H9 (cell line): ENCODE results near the gene INTS15. TPM values are rescaled to one million over a fixed set of nuclear protein-coding genes. Genes with fewer than 3 reads are reported as not detected.
A peak's percentile ranks its signal among the peaks of the same experiment; 100 is the strongest.

ENCODE experiments used
- DNase-seq: peaks from one replicate; pipeline ENCODE4 v3.0.0-alpha.2; 2017
- H2AFZ ChIP-seq: one replicate; pipeline ENCODE4 v1.6.1; 2013; ENCODE audit warnings: mild to moderate bottlenecking, low read length, control low read depth, moderate library complexity
- H2AK5ac ChIP-seq: 2 replicates; pipeline ENCODE4 v1.6.1; 2013; ENCODE audit warnings: low read length, control low read depth, mixed read lengths; ENCODE audit not compliant: insufficient read length
- H2BK120ac ChIP-seq: one replicate; pipeline ENCODE4 v1.6.1; 2013; ENCODE audit warnings: low read depth, mild to moderate bottlenecking, low read length, control low read depth, inconsistent platforms; ENCODE audit not compliant: poor library complexity, severe bottlenecking
- H2BK12ac ChIP-seq: 2 replicates; pipeline ENCODE4 v1.6.1; 2013; ENCODE audit warnings: low read length, control low read depth, mixed read lengths, low read depth; ENCODE audit not compliant: insufficient read length
- H2BK15ac ChIP-seq: 2 replicates; pipeline ENCODE4 v1.6.1; 2013; ENCODE audit warnings: low read depth, low read length, control low read depth
- H2BK20ac ChIP-seq: one replicate; pipeline ENCODE4 v1.6.1; 2013; ENCODE audit warnings: low read depth, mild to moderate bottlenecking, low read length, control low read depth, inconsistent platforms; ENCODE audit not compliant: poor library complexity, severe bottlenecking
- H2BK5ac ChIP-seq: 2 replicates; pipeline ENCODE4 v1.6.1; 2013; ENCODE audit warnings: low read length, control low read depth, mixed read lengths; ENCODE audit not compliant: insufficient read length
- H3K14ac ChIP-seq: 2 replicates; pipeline ENCODE4 v1.6.1; 2013; ENCODE audit warnings: low read length, control low read depth; ENCODE audit not compliant: insufficient read depth
- H3K18ac ChIP-seq: 2 replicates; pipeline ENCODE4 v1.6.1; 2013; ENCODE audit warnings: low read depth, mild to moderate bottlenecking, mixed read lengths, low read length, control low read depth; ENCODE audit not compliant: insufficient read length
- H3K23ac ChIP-seq: 2 replicates; pipeline ENCODE4 v1.6.1; 2013; ENCODE audit warnings: low read length, control low read depth, mixed read lengths, low read depth; ENCODE audit not compliant: insufficient read length
- H3K23me2 ChIP-seq: 2 replicates; pipeline ENCODE4 v1.6.1; 2013; ENCODE audit warnings: low read depth, mild to moderate bottlenecking, mixed read lengths, low read length, control low read depth; ENCODE audit not compliant: insufficient read length, poor library complexity, severe bottlenecking
- H3K27ac ChIP-seq: 2 replicates; pipeline ENCODE4 v1.5.1; 2013; ENCODE audit warnings: low read length, control low read depth, mixed read lengths, low read depth; ENCODE audit not compliant: insufficient read length
- H3K27me3 ChIP-seq: 2 replicates; pipeline ENCODE4 v1.6.1; 2013; ENCODE audit warnings: low read length, control low read depth, inconsistent platforms; ENCODE audit not compliant: insufficient read depth
- H3K4ac ChIP-seq: 2 replicates; pipeline ENCODE4 v1.6.1; 2013; ENCODE audit warnings: low read depth, mild to moderate bottlenecking, control low read depth, inconsistent platforms, low read length, moderate library complexity
- H3K4me1 ChIP-seq: 2 replicates; pipeline ENCODE4 v1.6.1; 2013; ENCODE audit warnings: low read length, control low read depth, inconsistent platforms; ENCODE audit not compliant: insufficient read depth
- H3K4me2 ChIP-seq: 2 replicates; pipeline ENCODE4 v1.6.1; 2013; ENCODE audit warnings: low read length, control low read depth, mixed read lengths; ENCODE audit not compliant: insufficient read length, insufficient read depth
- H3K56ac ChIP-seq: 2 replicates; pipeline ENCODE4 v1.6.1; 2013; ENCODE audit warnings: low read depth, mild to moderate bottlenecking, mixed read lengths, low read length, control low read depth; ENCODE audit not compliant: insufficient read length
- H3K79me1 ChIP-seq: 2 replicates; pipeline ENCODE4 v1.6.1; 2013; ENCODE audit warnings: low read depth, mild to moderate bottlenecking, moderate library complexity, low read length, control low read depth, inconsistent platforms; ENCODE audit not compliant: insufficient read depth, poor library complexity, severe bottlenecking
- H3K79me2 ChIP-seq: 2 replicates; pipeline ENCODE4 v1.6.1; 2013; ENCODE audit warnings: low read length, control low read depth, inconsistent platforms; ENCODE audit not compliant: insufficient read depth
- H3K9ac ChIP-seq: 2 replicates; pipeline ENCODE4 v1.6.1; 2013; ENCODE audit warnings: low read length, control low read depth, mixed read lengths; ENCODE audit not compliant: insufficient read length; ENCODE audit errors: extremely low read depth
- H3K9me3 ChIP-seq: one replicate; pipeline ENCODE4 v1.6.1; 2013; ENCODE audit warnings: low read depth, low read length, inconsistent platforms; ENCODE audit not compliant: control insufficient read depth
- H3T11ph ChIP-seq: one replicate; pipeline ENCODE4 v1.6.1; 2013; ENCODE audit warnings: mild to moderate bottlenecking, low read length, control low read depth, inconsistent platforms
- H4K20me1 ChIP-seq: one replicate; pipeline ENCODE4 v1.6.1; 2013; ENCODE audit not compliant: control insufficient read depth, insufficient read length, insufficient read depth
- H4K5ac ChIP-seq: 2 replicates; pipeline ENCODE4 v1.6.1; 2013; ENCODE audit warnings: low read depth, mild to moderate bottlenecking, mixed read lengths, low read length, control low read depth; ENCODE audit not compliant: insufficient read length
- H4K8ac ChIP-seq: replicated peaks from 2 replicates; pipeline ENCODE4 v1.6.1; 2013; ENCODE audit warnings: low read length, control low read depth, mixed read lengths, low read depth; ENCODE audit not compliant: insufficient read length
- H4K91ac ChIP-seq: 2 replicates; pipeline ENCODE4 v1.6.1; 2013; ENCODE audit warnings: low read depth, mild to moderate bottlenecking, moderate library complexity, mixed read lengths, low read length, control low read depth; ENCODE audit not compliant: insufficient read length
- H3K27ac Mint-ChIP-seq, 3 experiments: 2 replicates in 2 of 3; 3 replicates in 1 of 3; pipeline ENCODE4 v1.8.0; 2020 to 2021; ENCODE audit warnings: mixed read lengths in 3 of 3, mild to moderate bottlenecking in 1 of 3, moderate library complexity in 1 of 3
- H3K27me3 Mint-ChIP-seq: 2 replicates; pipeline ENCODE4 v1.8.0; 2021; ENCODE audit warnings: low read depth, mild to moderate bottlenecking, moderate library complexity, mixed read lengths
- H3K36me3 Mint-ChIP-seq, 3 experiments: 2 replicates in 2 of 3; 3 replicates in 1 of 3; pipeline ENCODE4 v1.8.0; 2020 to 2021; ENCODE audit warnings: low read depth in 3 of 3, mixed read lengths in 3 of 3; ENCODE audit not compliant: insufficient read depth in 1 of 3
- H3K4me1 Mint-ChIP-seq, 2 experiments: 2 replicates each; pipeline ENCODE4 v1.8.0; 2020; ENCODE audit warnings: mixed read lengths in 2 of 2
- H3K4me3 Mint-ChIP-seq, 2 experiments: 2 replicates in 1 of 2; 3 replicates in 1 of 2; pipeline ENCODE4 v1.8.0; 2020 to 2021; ENCODE audit warnings: mild to moderate bottlenecking in 2 of 2, mixed read lengths in 2 of 2, moderate library complexity in 1 of 2
- H3K9me3 Mint-ChIP-seq, 2 experiments: 2 replicates in 1 of 2; 3 replicates in 1 of 2; pipeline ENCODE4 v1.8.0; 2020; ENCODE audit warnings: mild to moderate bottlenecking in 2 of 2, mixed read lengths in 2 of 2, moderate library complexity in 1 of 2
- CTCF ChIP-seq: fragments of 200-600 bp; sonication (generic); conservative IDR thresholded peaks from 3 replicates; pipeline ENCODE4 v1.8.0; 2021; ENCODE audit warnings: antibody characterized with exemption, mild to moderate bottlenecking
- WGBS: extraction: QIAGEN DNeasy Blood & Tissue Kit; methylation state at CpG from one replicate; pipeline ENCODE4 v1.1.7; 2013; ENCODE audit warnings: missing lambda C conversion rate, low lambda C conversion rate, mixed read lengths; ENCODE audit not compliant: insufficient read length; ENCODE audit errors: extremely low coverage; 5-methylcytosine and 5-hydroxymethylcytosine counted together
- total RNA-seq: library from RNA; stranded (reverse); gene quantifications from 2 replicates; pipeline ENCODE4 v1.2.1, GENCODE V29; 2021

INTS15 gene
- total RNA-seq, 1 experiment from 2014 or later: 42.9 TPM

DNA sequence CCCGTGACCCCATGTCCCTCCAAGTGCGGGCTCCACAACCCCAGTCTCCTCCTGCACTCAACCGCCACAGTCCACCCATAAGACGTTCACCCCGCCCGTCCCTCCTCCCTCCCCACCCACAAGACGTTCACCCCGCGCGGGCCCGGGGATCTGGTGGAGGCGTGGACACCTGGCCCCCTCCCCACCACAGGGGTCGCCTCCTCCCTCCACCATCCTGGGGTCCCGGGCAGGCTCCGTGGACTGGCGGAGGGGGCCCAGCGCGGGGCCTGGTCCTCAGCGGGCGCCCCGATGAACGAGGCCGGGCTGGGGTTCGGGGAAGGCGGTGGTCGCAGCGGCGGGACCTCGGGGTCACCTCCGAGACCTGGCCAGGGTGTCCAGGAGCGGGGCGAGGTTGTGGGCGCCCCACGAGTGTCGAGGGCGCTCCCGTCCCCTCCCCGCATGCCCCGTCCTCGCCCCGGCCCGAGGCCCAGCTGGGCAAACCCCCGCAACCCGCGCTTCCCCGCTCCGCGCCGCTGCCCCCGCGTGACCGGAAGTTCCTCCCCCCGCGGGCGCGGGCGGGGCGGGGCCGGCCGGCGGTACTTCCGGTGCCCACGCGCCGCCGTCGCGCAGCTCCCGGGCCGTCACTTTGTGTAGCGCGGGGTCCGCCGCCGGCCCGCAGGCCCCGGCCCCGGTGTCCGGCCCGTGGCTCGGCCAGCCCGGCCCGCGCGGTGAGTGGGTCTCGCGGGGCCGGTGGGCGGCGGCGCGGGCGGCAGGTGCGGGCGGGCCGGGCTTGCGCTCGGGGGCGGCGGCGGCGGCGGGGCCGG lies 47.1 kb downstream of the INTS15 start, which contains the start of gene ZNF316:
Gene ZNF316 (plus strand): TSS at position 578 of the 803 bp plus-strand sequence. CDS start 5,092 bp downstream, outside the sequence.
- Mint-ChIP-seq H3K4me3 (peak within 1 kb of the TSS; percentile 74 to 85), H3K4me1 (peaks cover 18 to 20% of the 10 kb centered on the region in 2 experiments), H3K36me3 (peaks cover 4 to 18% (median 7%) of the 10 kb centered on the region in 3 experiments; a peak in 5 of 7 replicates), H3K9me3 (no peaks in the 10 kb centered on the region; a peak in 1 of 5 replicates), H3K27ac (peak within 1 kb of the TSS in 1 of 3 experiments; percentile 68; a peak in 1 of 7 replicates), H3K27me3 (no peaks in the 10 kb centered on the region)
- no peak within 1 kb of the TSS for H2BK5ac ChIP-seq
- H4K91ac ChIP-seq: no peak within 1 kb of the TSS
- H3T11ph ChIP-seq: no peak within 1 kb of the TSS
- no peak within 1 kb of the TSS for H3K18ac ChIP-seq
- no peak within 1 kb of the TSS for H3K4ac ChIP-seq
- H3K79me1 ChIP-seq: no peaks in the 10 kb centered on the region
- no peak within 1 kb of the TSS for H2BK15ac ChIP-seq
- no peak within 1 kb of the TSS for H4K8ac ChIP-seq
- peaks cover 10% of the 10 kb centered on the region for H3K23me2 ChIP-seq
- H2AK5ac ChIP-seq: no peak within 1 kb of the TSS
- WGBS: no CpG with 5 or more reads among the region's 104 CpGs
- no peak within 1 kb of the TSS for H2BK120ac ChIP-seq
- H3K4me2 ChIP-seq: peak within 1 kb of the TSS; percentile 57
- H4K5ac ChIP-seq: no peak within 1 kb of the TSS
- DNase-seq: no peak
- no peaks in the 10 kb centered on the region for H3K9me3 ChIP-seq
- no peak within 1 kb of the TSS for H3K9ac ChIP-seq
- no peak within 1 kb of the TSS for H2BK20ac ChIP-seq
- H2AFZ ChIP-seq: no peak within 1 kb of the TSS
- no peak within 1 kb of the TSS for H3K23ac ChIP-seq
- H3K79me2 ChIP-seq: no peaks in the 10 kb centered on the region
- H3K4me1 ChIP-seq: no peaks in the 10 kb centered on the region; the same call in 1 of the 2 replicates
- H3K27ac ChIP-seq: no peak within 1 kb of the TSS
- no peaks in the 10 kb centered on the region for H4K20me1 ChIP-seq
- no peak for TF ChIP-seq CTCF
- 0 out of 2 replicates have a peak within 1 kb of the TSS, but pooled peaks have one; percentile 2 for H3K14ac ChIP-seq
- H3K56ac ChIP-seq: no peak within 1 kb of the TSS
- H3K27me3 ChIP-seq: no peaks in the 10 kb centered on the region
- H2BK12ac ChIP-seq: no peak within 1 kb of the TSS
